ENCODE data around the gene ARFGEF3.
"Not testable (repeated sequence)": the region's sequence is repeated elsewhere in the genome, so short reads cannot be mapped to it uniquely, and the experiment has no call there.

ARFGEF3 gene

GRCh38 chr6:138212530-138212929, 50.8 kb downstream of the ARFGEF3 start:
- not testable (repeated sequence) for DNase-seq (ENCODE audit: low read depth)

GRCh38 chr6:138215093-138215782, 53.5 kb downstream of the ARFGEF3 start:
- DNase-seq (ENCODE audit: low read depth): no peak

GRCh38 chr6:138218449-138218848, 56.7 kb downstream of the ARFGEF3 start, which contains the start of gene PBOV1:
Gene PBOV1 (minus strand): TSS chr6:138218491. CDS start chr6:138218395, 96 bp downstream.
- DNase-seq (ENCODE audit: low read depth): no peak

GRCh38 chr6:138219398-138219797, 57.7 kb downstream of the ARFGEF3 start:
- no peak for DNase-seq (ENCODE audit: low read depth)

GRCh38 chr6:138219901-138220300, 58.2 kb downstream of the ARFGEF3 start:
- DNase-seq (ENCODE audit: low read depth): no peak

- no peak for DNase-seq (ENCODE audit: low read depth)
Observed at GRCh38 chr6:138222901-138223546, 61.3 kb downstream of the ARFGEF3 start.

- no peak for DNase-seq (ENCODE audit: low read depth)
Observed at GRCh38 chr6:138225953-138226352, 64.2 kb downstream of the ARFGEF3 start.

GRCh38 chr6:138226700-138227315, 65.1 kb downstream of the ARFGEF3 start:
- no peak for DNase-seq (ENCODE audit: low read depth)

GRCh38 chr6:138227316-138227781, 65.6 kb downstream of the ARFGEF3 start:
- DNase-seq (ENCODE audit: low read depth): no peak

GRCh38 chr6:138229072-138229471, 67.3 kb downstream of the ARFGEF3 start:
- DNase-seq (ENCODE audit: low read depth): no peak

- no peak for DNase-seq (ENCODE audit: low read depth)
Observed at GRCh38 chr6:138229663-138230179, 68.0 kb downstream of the ARFGEF3 start.

- no peak for DNase-seq (ENCODE audit: low read depth)
Observed at GRCh38 chr6:138230221-138230620, 68.5 kb downstream of the ARFGEF3 start.

- DNase-seq (ENCODE audit: low read depth): no peak
Observed at GRCh38 chr6:138230759-138231380, 69.1 kb downstream of the ARFGEF3 start.

GRCh38 chr6:138231381-138231886, 69.7 kb downstream of the ARFGEF3 start:
- no peak for DNase-seq (ENCODE audit: low read depth)

- no peak for DNase-seq (ENCODE audit: low read depth)
Observed at GRCh38 chr6:138234363-138234762, 72.6 kb downstream of the ARFGEF3 start.

- DNase-seq (ENCODE audit: low read depth): no peak
Observed at GRCh38 chr6:138235205-138235604, 73.5 kb downstream of the ARFGEF3 start.

- no peak for DNase-seq (ENCODE audit: low read depth)
Observed at GRCh38 chr6:138235693-138236092, 74.0 kb downstream of the ARFGEF3 start.

- no peak for DNase-seq (ENCODE audit: low read depth)
Observed at GRCh38 chr6:138237463-138237862, 75.7 kb downstream of the ARFGEF3 start.

GRCh38 chr6:138238368-138238767, 76.6 kb downstream of the ARFGEF3 start:
- no peak for DNase-seq (ENCODE audit: low read depth)

- DNase-seq (ENCODE audit: low read depth): no peak
Observed at GRCh38 chr6:138239774-138240173, 78.0 kb downstream of the ARFGEF3 start.

- no peak for DNase-seq (ENCODE audit: low read depth)
Observed at GRCh38 chr6:138240476-138241245, 78.9 kb downstream of the ARFGEF3 start.

Data from T follicular helper cell (primary cell).